ENCODE measurements around the gene RADIL. TPM values are rescaled to one million over a fixed set of nuclear protein-coding genes. Genes with fewer than 3 reads are reported as not detected.
A peak's percentile ranks its signal among the peaks of the same experiment; 100 is the strongest.

RADIL gene
- total and polyA plus RNA-seq, 2 of the 13 experiments (the other 11 are each of a cell fraction or from before 2014, with no cell fraction given), result 0.05 to 0.09 TPM

DNA sequence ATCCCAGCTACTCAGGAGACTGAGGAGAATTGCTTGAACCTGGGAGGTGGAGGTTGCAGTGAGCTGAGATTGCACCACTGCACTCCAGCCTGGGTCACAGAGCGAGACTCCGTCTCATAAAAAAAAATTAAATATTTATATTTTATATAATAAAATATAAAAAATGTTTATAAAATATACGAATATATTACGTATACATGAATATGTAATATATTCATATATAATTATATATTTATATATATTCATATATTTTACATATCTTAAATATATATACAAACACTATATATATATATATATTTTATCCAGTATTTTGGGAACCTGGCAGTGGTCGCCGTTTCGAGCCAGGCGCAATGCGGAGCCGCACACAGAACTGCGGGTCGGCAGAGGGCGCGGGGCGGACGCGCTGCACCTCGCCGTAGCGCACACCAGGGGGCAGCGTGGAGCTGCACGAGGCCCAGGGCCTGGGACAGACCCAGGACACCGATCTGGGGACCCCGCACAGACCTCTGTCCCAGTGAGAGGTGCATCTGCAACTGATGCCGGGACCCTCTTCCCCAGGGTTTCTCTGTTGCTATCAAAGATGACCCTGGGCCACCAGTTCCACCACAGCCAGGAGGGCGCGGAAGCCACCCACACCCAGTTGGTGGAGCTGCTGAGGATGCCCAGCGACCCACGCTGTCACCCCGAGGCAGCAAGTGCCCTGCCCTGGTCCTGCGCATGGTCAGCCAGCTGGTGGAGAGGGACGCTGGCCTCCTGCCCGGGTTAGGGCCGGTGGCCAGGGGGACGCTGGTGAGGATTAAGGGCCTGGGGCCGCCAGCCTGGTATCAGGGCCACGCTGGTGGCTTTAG, 85.4 kb downstream of the RADIL start (continued):
- TF ChIP-seq, protein P1, sequence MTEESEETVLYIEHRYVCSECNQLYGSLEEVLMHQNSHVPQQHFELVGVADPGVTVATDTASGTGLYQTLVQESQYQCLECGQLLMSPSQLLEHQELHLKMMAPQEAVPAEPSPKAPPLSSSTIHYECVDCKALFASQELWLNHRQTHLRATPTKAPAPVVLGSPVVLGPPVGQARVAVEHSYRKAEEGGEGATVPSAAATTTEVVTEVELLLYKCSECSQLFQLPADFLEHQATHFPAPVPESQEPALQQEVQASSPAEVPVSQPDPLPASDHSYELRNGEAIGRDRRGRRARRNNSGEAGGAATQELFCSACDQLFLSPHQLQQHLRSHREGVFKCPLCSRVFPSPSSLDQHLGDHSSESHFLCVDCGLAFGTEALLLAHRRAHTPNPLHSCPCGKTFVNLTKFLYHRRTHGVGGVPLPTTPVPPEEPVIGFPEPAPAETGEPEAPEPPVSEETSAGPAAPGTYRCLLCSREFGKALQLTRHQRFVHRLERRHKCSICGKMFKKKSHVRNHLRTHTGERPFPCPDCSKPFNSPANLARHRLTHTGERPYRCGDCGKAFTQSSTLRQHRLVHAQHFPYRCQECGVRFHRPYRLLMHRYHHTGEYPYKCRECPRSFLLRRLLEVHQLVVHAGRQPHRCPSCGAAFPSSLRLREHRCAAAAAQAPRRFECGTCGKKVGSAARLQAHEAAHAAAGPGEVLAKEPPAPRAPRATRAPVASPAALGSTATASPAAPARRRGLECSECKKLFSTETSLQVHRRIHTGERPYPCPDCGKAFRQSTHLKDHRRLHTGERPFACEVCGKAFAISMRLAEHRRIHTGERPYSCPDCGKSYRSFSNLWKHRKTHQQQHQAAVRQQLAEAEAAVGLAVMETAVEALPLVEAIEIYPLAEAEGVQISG (CRISPR knock-in tag; IDR thresholded peaks at IDR 0.05), result peak; percentile 40
- TF ChIP-seq MXI1 (IDR thresholded peaks at IDR 0.05; ENCODE audit: borderline replicate concordance, low read depth, low read length) (peak; percentile 21; the same call in 1 of the 3 replicates), MED1 (CRISPR knock-in tag; IDR thresholded peaks at IDR 0.05) (no peak), ZNF569 (CRISPR knock-in tag; IDR thresholded peaks at IDR 0.05; ENCODE audit: borderline replicate concordance) (no peak), RAD21 (CRISPR knock-in tag; IDR thresholded peaks at IDR 0.05) (peak; percentile 82), SALL1 (CRISPR knock-in tag; IDR thresholded peaks at IDR 0.05) (0 out of 2 replicates have a peak, but pooled peaks have one; percentile 32), MED8 (CRISPR knock-in tag; IDR thresholded peaks at IDR 0.05; ENCODE audit: insufficient replicate concordance) (no peak), SYNCRIP (IDR thresholded peaks at IDR 0.05; ENCODE audit: insufficient read depth, low read depth, low read length) (no peak), RELA (CRISPR knock-in tag; IDR thresholded peaks at IDR 0.05) (no peak), PITX1 (CRISPR knock-in tag; IDR thresholded peaks at IDR 0.05) (0 out of 2 replicates have a peak, but pooled peaks have one; percentile 27), ZNF549 (CRISPR knock-in tag; IDR thresholded peaks at IDR 0.05) (no peak)
- TF ChIP-seq, protein P2, sequence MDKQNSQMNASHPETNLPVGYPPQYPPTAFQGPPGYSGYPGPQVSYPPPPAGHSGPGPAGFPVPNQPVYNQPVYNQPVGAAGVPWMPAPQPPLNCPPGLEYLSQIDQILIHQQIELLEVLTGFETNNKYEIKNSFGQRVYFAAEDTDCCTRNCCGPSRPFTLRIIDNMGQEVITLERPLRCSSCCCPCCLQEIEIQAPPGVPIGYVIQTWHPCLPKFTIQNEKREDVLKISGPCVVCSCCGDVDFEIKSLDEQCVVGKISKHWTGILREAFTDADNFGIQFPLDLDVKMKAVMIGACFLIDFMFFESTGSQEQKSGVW (CRISPR knock-in tag; IDR thresholded peaks at IDR 0.05; ENCODE audit: borderline replicate concordance), result no peak
- TF ChIP-seq, protein P3, sequence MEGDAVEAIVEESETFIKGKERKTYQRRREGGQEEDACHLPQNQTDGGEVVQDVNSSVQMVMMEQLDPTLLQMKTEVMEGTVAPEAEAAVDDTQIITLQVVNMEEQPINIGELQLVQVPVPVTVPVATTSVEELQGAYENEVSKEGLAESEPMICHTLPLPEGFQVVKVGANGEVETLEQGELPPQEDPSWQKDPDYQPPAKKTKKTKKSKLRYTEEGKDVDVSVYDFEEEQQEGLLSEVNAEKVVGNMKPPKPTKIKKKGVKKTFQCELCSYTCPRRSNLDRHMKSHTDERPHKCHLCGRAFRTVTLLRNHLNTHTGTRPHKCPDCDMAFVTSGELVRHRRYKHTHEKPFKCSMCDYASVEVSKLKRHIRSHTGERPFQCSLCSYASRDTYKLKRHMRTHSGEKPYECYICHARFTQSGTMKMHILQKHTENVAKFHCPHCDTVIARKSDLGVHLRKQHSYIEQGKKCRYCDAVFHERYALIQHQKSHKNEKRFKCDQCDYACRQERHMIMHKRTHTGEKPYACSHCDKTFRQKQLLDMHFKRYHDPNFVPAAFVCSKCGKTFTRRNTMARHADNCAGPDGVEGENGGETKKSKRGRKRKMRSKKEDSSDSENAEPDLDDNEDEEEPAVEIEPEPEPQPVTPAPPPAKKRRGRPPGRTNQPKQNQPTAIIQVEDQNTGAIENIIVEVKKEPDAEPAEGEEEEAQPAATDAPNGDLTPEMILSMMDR (CRISPR knock-in tag; IDR thresholded peaks at IDR 0.05), result peak; percentile 92
- TF ChIP-seq, protein P4, sequence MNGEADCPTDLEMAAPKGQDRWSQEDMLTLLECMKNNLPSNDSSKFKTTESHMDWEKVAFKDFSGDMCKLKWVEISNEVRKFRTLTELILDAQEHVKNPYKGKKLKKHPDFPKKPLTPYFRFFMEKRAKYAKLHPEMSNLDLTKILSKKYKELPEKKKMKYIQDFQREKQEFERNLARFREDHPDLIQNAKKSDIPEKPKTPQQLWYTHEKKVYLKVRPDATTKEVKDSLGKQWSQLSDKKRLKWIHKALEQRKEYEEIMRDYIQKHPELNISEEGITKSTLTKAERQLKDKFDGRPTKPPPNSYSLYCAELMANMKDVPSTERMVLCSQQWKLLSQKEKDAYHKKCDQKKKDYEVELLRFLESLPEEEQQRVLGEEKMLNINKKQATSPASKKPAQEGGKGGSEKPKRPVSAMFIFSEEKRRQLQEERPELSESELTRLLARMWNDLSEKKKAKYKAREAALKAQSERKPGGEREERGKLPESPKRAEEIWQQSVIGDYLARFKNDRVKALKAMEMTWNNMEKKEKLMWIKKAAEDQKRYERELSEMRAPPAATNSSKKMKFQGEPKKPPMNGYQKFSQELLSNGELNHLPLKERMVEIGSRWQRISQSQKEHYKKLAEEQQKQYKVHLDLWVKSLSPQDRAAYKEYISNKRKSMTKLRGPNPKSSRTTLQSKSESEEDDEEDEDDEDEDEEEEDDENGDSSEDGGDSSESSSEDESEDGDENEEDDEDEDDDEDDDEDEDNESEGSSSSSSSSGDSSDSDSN (CRISPR knock-in tag; IDR thresholded peaks at IDR 0.05), result 0 out of 2 replicates have a peak, but pooled peaks have one; percentile 27
- TF ChIP-seq, protein P5, sequence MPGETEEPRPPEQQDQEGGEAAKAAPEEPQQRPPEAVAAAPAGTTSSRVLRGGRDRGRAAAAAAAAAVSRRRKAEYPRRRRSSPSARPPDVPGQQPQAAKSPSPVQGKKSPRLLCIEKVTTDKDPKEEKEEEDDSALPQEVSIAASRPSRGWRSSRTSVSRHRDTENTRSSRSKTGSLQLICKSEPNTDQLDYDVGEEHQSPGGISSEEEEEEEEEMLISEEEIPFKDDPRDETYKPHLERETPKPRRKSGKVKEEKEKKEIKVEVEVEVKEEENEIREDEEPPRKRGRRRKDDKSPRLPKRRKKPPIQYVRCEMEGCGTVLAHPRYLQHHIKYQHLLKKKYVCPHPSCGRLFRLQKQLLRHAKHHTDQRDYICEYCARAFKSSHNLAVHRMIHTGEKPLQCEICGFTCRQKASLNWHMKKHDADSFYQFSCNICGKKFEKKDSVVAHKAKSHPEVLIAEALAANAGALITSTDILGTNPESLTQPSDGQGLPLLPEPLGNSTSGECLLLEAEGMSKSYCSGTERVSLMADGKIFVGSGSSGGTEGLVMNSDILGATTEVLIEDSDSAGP (CRISPR knock-in tag; IDR thresholded peaks at IDR 0.05; ENCODE audit: borderline replicate concordance), result 0 out of 2 replicates have a peak, but pooled peaks have one; percentile 18
- TF ChIP-seq, protein P6, sequence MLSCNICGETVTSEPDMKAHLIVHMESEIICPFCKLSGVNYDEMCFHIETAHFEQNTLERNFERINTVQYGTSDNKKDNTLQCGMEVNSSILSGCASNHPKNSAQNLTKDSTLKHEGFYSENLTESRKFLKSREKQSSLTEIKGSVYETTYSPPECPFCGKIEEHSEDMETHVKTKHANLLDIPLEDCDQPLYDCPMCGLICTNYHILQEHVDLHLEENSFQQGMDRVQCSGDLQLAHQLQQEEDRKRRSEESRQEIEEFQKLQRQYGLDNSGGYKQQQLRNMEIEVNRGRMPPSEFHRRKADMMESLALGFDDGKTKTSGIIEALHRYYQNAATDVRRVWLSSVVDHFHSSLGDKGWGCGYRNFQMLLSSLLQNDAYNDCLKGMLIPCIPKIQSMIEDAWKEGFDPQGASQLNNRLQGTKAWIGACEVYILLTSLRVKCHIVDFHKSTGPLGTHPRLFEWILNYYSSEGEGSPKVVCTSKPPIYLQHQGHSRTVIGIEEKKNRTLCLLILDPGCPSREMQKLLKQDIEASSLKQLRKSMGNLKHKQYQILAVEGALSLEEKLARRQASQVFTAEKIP (CRISPR knock-in tag; IDR thresholded peaks at IDR 0.05; ENCODE audit: borderline replicate concordance), result no peak
